ENCODE measurements around the gene GBGT1.

The GBGT1 gene

DNA sequence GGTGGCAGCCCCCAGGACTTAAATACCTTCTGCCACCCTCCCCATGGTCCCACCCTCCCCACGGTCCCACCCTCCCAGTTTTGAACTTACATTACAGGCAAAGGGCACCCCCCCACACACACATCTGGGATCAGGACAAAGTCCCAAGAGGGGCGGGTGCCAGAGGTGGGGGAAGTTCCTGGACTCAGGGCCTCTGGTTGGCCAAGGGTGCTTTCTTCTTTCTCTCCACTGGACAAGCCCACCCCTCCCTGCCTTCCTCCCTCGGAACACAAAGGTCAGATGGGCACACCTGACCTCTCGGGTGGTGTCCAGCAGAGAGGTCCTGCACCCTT lies 23.6 kb downstream of the GBGT1 start:
- Histone ChIP-seq H3K36me3 (ENCODE audit: insufficient read depth, low read length) (no peaks in the 10 kb centered on the region), H3K9me2 (ENCODE audit: low read depth, low read length) (no peaks in the 10 kb centered on the region), H3K79me2 (ENCODE audit: insufficient read depth, low read length) (no peaks in the 10 kb centered on the region), H3K27ac (ENCODE audit: low read depth, low read length, poor library complexity, severe bottlenecking) (no peak overlapping the region), H3K4me3 (ENCODE audit: low read depth, low read length, poor library complexity, severe bottlenecking) (no peak overlapping the region), H3K4me2 (ENCODE audit: low read length) (no peak overlapping the region), H3K9me3 (ENCODE audit: low read length) (no peaks in the 10 kb centered on the region), H3K27me3 (ENCODE audit: insufficient read depth, low read length) (no peaks in the 10 kb centered on the region), H4K20me1 (ENCODE audit: insufficient read depth, low read length) (no peaks in the 10 kb centered on the region), H3F3A (ENCODE audit: insufficient read depth, low read length) (no peaks in the 10 kb centered on the region), H3K4me1 (ENCODE audit: insufficient read depth, low read length, severe bottlenecking) (peaks cover 32% of the 10 kb centered on the region), H2AFZ (ENCODE audit: low read length) (no peak overlapping the region), H3K9ac (ENCODE audit: low read length) (no peak overlapping the region)
- TF ChIP-seq, protein P1, sequence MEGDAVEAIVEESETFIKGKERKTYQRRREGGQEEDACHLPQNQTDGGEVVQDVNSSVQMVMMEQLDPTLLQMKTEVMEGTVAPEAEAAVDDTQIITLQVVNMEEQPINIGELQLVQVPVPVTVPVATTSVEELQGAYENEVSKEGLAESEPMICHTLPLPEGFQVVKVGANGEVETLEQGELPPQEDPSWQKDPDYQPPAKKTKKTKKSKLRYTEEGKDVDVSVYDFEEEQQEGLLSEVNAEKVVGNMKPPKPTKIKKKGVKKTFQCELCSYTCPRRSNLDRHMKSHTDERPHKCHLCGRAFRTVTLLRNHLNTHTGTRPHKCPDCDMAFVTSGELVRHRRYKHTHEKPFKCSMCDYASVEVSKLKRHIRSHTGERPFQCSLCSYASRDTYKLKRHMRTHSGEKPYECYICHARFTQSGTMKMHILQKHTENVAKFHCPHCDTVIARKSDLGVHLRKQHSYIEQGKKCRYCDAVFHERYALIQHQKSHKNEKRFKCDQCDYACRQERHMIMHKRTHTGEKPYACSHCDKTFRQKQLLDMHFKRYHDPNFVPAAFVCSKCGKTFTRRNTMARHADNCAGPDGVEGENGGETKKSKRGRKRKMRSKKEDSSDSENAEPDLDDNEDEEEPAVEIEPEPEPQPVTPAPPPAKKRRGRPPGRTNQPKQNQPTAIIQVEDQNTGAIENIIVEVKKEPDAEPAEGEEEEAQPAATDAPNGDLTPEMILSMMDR (IDR thresholded peaks at IDR 0.05; ENCODE audit: low read length): no peak
- no peak for TF ChIP-seq EZH2 (IDR thresholded peaks at IDR 0.05; ENCODE audit: borderline replicate concordance, low read length)

DNA sequence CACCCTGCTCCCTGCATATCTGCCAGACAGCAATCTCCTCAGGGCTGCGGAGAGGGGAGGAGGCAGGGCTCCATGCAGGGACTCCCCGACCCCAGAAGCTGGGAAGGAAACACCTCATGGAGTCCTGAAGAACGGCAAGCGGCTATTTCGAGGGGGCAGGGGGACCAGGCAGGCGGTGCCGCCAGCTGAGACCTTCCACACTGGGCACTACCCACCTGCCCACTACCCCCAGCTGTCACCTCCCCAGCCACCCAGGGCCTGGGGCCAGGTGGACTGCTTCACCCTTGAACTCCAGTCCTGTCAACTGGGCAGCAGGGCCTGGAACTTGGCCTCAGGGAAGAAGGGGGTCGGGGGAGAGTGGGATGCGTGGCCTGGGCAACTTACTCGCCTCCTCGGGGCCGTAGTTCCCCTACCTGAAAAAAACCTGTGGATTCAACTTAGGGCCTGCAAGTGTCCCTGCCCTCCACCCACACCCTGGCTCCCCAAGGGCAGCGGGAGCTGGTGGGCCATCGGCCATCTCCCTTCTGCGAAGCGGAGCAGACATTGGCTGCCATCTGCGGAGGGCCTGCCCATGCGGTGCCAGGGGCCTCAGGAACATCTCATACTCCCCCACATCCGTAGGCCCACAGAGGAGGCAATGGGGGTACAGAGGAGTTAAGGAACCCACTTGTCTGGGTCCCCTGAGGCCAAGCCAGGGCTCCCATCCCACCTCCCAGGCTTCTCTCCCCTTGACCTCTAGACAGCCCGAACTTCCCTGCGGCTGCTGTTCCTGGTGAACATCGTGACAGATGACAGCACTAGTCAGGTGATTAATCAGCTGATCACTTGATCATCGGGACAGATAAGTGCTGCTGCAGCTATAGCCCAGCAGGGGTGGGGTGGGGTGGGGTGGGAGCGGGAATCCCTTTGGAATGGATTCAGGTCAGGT lies 24.2 kb downstream of the GBGT1 start:
- Histone ChIP-seq H3K9ac (ENCODE audit: low read length) (no peak overlapping the region), H3K27me3 (ENCODE audit: insufficient read depth, low read length) (no peaks in the 10 kb centered on the region), H3K4me2 (ENCODE audit: low read length) (no peak overlapping the region), H3K79me2 (ENCODE audit: insufficient read depth, low read length) (no peaks in the 10 kb centered on the region), H3K4me1 (ENCODE audit: insufficient read depth, low read length, severe bottlenecking) (peaks cover 26% of the 10 kb centered on the region), H3K27ac (ENCODE audit: low read depth, low read length, poor library complexity, severe bottlenecking) (no peak overlapping the region), H2AFZ (ENCODE audit: low read length) (no peak overlapping the region), H3K9me2 (ENCODE audit: low read depth, low read length) (no peaks in the 10 kb centered on the region), H3K4me3 (ENCODE audit: low read depth, low read length, poor library complexity, severe bottlenecking) (no peak overlapping the region), H4K20me1 (ENCODE audit: insufficient read depth, low read length) (no peaks in the 10 kb centered on the region), H3K9me3 (ENCODE audit: low read length) (no peaks in the 10 kb centered on the region), H3F3A (ENCODE audit: insufficient read depth, low read length) (no peaks in the 10 kb centered on the region), H3K36me3 (ENCODE audit: insufficient read depth, low read length) (no peaks in the 10 kb centered on the region)
- TF ChIP-seq, protein P1 (IDR thresholded peaks at IDR 0.05; ENCODE audit: low read length): no peak
- TF ChIP-seq EZH2 (IDR thresholded peaks at IDR 0.05; ENCODE audit: borderline replicate concordance, low read length): no peak

DNA sequence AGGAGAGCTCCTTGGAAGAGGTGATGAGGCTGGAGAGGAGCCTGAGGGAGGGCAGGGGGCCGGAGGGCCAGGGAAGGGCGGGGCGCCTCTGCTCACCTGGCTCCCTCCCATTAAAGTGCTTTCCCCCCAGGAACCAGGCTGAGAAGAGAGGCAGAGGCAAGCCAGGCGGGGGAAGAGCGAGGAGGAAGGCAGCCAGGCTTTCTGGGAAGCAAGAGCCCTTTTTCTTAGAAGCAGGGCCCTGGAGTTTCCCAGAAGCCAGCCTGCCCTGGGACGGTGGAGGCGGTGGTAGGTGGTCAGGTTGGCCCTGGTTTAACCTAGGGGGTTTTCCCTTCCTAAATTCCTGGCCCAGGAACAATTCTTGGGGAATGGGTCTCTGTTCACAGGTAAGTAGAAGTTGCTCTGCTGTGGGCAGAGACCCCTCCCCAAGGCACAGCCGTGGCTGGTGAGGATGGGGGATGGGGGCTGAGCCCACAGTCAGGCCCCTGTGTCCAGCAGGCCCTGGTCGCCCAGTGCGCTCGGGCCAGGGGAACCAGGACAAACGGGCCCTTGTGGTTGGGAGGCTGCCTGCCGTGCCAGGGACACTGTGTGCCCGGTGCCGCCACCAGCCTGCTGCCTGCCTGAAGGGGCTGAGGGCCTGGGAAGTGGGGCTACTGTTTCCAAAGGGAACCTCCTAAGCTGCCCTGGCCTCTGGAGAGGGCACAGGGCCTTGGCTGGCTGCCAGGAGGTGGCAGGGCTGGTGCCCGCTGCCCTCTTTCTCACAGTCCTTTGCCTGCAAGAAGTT lies 26.1 kb downstream of the GBGT1 start:
- Histone ChIP-seq H3K9me3 (ENCODE audit: low read length) (no peaks in the 10 kb centered on the region), H3K27me3 (ENCODE audit: insufficient read depth, low read length) (no peaks in the 10 kb centered on the region), H4K20me1 (ENCODE audit: insufficient read depth, low read length) (no peaks in the 10 kb centered on the region), H3K9me2 (ENCODE audit: low read depth, low read length) (no peaks in the 10 kb centered on the region), H3K27ac (ENCODE audit: low read depth, low read length, poor library complexity, severe bottlenecking) (no peak overlapping the region), H3K4me2 (ENCODE audit: low read length) (no peak overlapping the region), H3K79me2 (ENCODE audit: insufficient read depth, low read length) (no peaks in the 10 kb centered on the region), H3K4me3 (ENCODE audit: low read depth, low read length, poor library complexity, severe bottlenecking) (no peak overlapping the region), H2AFZ (ENCODE audit: low read length) (no peak overlapping the region), H3K4me1 (ENCODE audit: insufficient read depth, low read length, severe bottlenecking) (peaks cover 24% of the 10 kb centered on the region), H3K36me3 (ENCODE audit: insufficient read depth, low read length) (no peaks in the 10 kb centered on the region), H3K9ac (ENCODE audit: low read length) (no peak overlapping the region), H3F3A (ENCODE audit: insufficient read depth, low read length) (no peaks in the 10 kb centered on the region)
- TF ChIP-seq, protein P1 (IDR thresholded peaks at IDR 0.05; ENCODE audit: low read length): no peak
- no peak for TF ChIP-seq EZH2 (IDR thresholded peaks at IDR 0.05; ENCODE audit: borderline replicate concordance, low read length)

All from OCI-LY1 (cell line).